Uterus (tissue), 2 donors: ENCODE results near the gene ATF4.

Experiments
- POLR2A ChIP-seq, 2 donors: fragments of 450-650 bp; IDR thresholded peaks; one replicate each; pipeline ENCODE4 v1.6.1; 2016; ENCODE audit warnings: antibody characterized with exemption in 2 of 2, mild to moderate bottlenecking in 1 of 2, moderate library complexity in 1 of 2
- TF ChIP-seq, protein P1 (sequence below), 4 experiments: fragments of 200-600 bp in 2 of 4; fragments of 450-650 bp in 2 of 4; sonication (generic) in 2 of 4; IDR thresholded peaks; one replicate each; pipeline ENCODE4 v1.5.1; 2016 to 2019; ENCODE audit warnings: antibody characterized with exemption in 4 of 4, mild to moderate bottlenecking in 2 of 4, moderate library complexity in 1 of 4

DNA sequence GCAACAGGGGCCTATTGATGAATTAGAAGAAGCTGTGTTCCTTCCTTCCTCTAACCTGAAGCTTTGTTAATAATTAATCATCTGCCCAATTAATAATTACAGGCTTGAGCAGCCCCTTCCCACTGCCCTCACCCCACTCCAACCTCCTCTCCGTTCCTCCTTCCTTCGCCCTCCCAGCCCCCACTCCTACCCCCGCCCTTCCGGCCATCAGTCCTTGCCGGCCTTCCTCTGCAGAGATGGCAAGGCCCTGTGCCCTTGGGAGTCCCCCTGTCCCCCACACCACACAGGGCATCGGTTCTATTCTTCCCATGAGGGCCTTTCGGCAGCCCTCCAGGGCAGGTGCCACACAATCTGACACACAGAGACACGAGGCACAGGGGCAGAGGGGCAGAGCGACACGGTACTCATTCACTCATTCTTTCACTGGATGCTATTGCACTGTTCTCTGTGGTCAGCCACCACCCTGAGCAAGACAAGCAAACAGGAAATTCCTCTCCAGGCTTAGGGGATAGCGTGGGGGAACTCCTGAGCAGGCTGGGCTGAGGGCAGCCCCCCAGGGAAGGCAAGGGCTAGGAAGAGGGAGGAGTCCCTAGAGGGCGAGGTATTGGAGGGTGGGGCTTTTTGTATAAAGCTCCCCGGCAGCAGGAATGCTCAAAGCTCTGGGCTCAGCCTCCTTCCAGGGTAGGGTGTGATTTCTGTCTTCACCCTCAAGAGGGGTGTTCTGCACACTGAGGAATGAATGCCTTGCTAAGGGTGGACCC is 48.8 kb upstream of the ATF4 start:
- no peak for TF ChIP-seq POLR2A (IDR thresholded peaks at IDR 0.05)
- TF ChIP-seq, protein P1, sequence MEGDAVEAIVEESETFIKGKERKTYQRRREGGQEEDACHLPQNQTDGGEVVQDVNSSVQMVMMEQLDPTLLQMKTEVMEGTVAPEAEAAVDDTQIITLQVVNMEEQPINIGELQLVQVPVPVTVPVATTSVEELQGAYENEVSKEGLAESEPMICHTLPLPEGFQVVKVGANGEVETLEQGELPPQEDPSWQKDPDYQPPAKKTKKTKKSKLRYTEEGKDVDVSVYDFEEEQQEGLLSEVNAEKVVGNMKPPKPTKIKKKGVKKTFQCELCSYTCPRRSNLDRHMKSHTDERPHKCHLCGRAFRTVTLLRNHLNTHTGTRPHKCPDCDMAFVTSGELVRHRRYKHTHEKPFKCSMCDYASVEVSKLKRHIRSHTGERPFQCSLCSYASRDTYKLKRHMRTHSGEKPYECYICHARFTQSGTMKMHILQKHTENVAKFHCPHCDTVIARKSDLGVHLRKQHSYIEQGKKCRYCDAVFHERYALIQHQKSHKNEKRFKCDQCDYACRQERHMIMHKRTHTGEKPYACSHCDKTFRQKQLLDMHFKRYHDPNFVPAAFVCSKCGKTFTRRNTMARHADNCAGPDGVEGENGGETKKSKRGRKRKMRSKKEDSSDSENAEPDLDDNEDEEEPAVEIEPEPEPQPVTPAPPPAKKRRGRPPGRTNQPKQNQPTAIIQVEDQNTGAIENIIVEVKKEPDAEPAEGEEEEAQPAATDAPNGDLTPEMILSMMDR (IDR thresholded peaks at IDR 0.05), result no peak
